ENCODE results near the gene NPTX2. TPM values are rescaled to one million over a fixed set of nuclear protein-coding genes. Genes with fewer than 3 reads are reported as not detected.
"Not testable (repeated sequence)": the region's sequence is repeated elsewhere in the genome, so short reads cannot be mapped to it uniquely, and the experiment has no call there.

NPTX2 gene, protein sequence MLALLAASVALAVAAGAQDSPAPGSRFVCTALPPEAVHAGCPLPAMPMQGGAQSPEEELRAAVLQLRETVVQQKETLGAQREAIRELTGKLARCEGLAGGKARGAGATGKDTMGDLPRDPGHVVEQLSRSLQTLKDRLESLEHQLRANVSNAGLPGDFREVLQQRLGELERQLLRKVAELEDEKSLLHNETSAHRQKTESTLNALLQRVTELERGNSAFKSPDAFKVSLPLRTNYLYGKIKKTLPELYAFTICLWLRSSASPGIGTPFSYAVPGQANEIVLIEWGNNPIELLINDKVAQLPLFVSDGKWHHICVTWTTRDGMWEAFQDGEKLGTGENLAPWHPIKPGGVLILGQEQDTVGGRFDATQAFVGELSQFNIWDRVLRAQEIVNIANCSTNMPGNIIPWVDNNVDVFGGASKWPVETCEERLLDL
- polyA plus RNA-seq (ENCODE audit: insufficient read length in 4 of 4) = 10 to 100 TPM in 1 of 4 donors, 1 to 10 TPM in 3; 2.3 to 10.2 (median 5.0) TPM

DNA sequence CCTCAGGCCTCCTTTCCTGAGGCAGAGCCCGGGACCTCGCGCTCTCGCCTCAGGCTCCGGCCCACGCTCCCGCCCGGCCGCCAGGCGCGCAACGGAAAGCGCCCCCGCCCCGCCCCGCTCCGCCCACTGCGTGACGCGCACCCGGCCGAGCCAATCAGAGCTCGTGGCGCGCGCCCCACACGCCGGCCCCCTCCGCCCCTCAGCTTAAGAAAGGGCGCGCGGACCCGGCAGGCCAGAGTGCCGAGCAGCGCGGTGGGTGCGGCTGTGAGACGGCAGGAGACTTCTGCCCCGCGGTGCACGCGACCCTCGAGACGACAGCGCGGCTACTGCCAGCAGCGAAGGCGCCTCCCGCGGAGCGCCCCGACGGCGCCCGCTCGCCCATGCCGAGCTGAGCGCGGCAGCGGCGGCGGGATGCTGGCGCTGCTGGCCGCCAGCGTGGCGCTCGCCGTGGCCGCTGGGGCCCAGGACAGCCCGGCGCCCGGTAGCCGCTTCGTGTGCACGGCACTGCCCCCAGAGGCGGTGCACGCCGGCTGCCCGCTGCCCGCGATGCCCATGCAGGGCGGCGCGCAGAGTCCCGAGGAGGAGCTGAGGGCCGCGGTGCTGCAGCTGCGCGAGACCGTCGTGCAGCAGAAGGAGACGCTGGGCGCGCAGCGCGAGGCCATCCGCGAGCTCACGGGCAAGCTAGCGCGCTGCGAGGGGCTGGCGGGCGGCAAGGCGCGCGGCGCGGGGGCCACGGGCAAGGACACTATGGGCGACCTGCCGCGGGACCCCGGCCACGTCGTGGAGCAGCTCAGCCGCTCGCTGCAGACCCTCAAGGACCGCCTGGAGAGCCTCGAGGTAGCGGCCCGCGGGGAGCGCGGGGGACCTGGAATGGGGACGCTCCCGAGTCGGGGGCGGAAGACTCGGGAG, at the start of gene NPTX2:
TSS of gene NPTX2 (plus strand) at position 235 of the 909 bp plus-strand sequence. CDS start at position 412, 177 bp downstream.
- DNase-seq (ENCODE audit: low read depth in 4 of 4, low spot score in 3 of 4) = no peak

DNA sequence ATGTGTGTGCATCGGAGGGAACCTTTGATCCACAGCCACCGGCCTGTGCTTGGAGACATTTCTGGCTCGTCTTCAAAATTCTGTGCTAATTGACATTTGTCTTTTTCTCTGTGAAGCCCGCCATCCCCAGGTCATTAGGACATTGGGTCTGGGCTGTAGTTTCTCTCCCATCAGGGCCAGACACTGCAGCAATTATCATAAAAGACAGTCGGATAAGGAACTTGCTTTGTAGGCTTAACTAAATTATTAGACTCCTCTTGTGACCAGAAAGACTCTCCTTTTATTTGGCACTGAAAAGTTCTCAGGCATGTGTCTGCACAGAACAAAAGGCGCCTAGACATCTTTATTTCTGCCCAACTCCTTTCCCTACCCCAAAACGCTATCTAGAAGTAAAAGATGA, 49.1 kb upstream of the NPTX2 start:
- no peak for DNase-seq (ENCODE audit: low read depth in 4 of 4, low spot score in 3 of 4)

DNA sequence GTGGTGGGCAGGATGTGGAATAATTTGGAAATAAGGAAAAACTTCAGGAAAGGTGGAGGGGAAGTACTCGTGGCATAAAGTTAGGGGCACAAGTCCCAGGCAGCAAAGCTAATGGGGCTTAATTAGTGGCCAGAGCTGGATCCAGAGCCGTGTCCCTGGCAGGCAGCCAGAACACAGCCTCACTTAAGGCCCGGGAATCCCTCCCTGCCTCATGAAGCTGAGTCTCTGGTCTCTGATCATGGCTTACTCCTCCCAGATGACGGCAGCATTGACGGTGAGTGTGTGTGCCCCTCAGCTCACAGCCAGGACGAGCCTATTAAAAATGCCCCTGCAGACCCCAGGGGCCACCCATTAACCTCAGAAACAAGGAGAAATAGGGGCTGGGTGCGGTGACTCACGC, 48.2 kb upstream of the NPTX2 start:
- DNase-seq (ENCODE audit: low read depth in 4 of 4, low spot score in 3 of 4) = no peak

DNA sequence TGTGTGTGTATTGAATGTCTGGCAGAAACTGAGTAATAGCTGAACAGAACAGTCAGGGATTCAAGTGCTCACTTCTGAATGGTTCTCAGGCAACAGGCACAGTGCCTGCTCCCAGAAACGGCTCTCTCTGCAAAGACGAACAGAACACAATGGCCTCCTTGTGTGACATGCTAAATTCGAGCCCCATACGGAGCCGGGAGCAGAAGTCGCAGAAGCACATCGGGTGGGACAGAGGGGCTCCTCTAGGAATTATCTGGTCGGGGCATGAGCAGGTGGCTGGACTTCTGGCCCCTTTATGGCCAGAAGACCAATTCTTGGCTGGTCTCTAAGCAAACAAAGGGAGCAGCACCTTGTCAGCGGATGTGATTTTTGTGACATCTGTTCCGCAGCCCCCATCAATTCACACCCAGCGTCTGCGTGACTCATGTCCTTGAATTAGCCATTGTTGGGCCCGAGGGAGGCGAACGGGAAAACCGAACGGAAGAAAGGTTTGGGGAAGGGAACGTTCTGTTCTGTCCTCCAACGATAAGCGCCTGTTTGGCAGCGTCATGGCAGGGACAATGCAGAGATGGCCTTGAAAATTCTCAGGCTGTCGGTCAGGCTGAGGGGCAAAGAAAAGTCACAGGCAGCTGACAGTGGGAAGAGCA, 47.3 kb upstream of the NPTX2 start:
- no peak for DNase-seq (ENCODE audit: low read depth in 4 of 4, low spot score in 3 of 4)

DNA sequence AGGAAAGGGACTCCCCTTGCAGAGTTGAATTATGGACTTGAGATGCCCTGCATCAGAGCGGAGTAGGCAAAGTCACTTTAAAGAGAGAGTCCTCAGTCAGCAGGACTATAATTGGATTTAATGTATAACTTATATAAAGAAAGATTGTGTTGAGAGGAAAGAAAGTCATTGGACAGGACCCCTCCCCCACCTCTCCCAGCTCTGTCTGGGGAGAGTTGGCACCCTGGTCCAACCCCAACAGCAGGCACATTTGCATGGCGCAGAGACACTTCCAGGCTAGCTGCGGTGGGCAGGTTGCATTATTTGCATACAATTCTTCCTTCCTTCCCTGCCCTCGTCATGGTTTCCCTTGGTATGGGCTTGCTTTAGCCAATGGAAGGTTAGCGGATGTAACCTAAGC, 46.1 kb upstream of the NPTX2 start:
- DNase-seq (ENCODE audit: low read depth in 4 of 4, low spot score in 3 of 4) = no peak

DNA sequence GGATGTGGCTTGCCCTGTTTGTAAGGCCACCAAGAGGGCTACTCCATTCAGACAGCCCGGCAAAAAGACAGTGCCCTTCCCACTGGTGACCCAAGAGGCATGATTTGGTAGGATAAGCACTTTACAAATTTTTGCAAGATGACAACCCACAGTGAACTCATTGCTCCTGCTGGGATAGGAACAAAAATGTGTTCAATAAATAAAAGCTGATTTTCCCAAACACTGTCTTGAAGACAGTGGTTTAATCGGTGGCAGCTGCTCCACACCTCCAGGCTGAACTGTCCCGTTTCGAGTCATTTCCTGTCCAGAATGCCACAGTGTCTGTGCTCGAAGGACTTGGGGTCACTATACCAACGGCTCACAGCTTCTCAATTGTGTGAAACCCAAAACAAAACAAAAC, 45.1 kb upstream of the NPTX2 start:
- no peak for DNase-seq (ENCODE audit: low read depth in 4 of 4, low spot score in 3 of 4)

DNA sequence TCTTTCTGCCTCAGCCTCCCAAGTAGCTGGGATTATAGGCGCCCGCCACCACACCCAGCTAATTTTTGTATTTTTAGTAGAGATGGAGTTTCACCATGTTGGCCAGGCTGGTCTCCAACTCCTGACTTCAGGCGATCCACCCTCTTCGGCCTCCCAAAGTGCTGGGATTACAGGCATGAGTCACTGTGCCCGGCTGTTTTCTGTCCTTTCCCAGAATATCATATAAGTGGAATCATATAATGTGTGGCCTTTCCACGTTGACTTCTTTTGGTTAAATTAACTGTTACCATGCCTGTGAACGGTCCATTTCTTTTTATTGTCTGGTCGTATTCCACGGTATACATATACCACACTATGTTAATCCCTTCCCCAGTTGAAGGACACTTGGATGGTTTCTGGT, 44.4 kb upstream of the NPTX2 start:
- DNase-seq (ENCODE audit: low read depth in 4 of 4, low spot score in 3 of 4) = not testable (repeated sequence)

DNA sequence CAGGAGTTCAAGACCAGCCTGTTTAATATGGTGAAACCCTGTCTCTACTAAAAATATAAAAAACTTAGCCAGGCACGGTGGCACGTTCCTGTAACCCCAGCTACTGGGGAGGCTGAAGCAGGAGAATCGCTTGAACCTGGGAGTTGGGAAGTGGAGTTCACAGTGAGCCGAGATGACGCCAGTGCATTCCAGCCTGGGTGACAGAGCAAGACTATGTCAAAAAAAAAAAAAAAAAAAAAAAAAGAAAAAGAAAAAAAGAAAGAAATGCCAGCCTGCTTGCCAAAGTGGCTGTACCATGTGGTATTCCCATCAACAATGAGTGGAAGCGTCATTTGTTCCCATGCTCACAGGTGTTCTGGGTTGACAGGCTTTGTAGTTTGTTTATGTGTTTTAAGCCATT, 43.3 kb upstream of the NPTX2 start:
- DNase-seq (ENCODE audit: low read depth in 4 of 4, low spot score in 3 of 4) = no peak

DNA sequence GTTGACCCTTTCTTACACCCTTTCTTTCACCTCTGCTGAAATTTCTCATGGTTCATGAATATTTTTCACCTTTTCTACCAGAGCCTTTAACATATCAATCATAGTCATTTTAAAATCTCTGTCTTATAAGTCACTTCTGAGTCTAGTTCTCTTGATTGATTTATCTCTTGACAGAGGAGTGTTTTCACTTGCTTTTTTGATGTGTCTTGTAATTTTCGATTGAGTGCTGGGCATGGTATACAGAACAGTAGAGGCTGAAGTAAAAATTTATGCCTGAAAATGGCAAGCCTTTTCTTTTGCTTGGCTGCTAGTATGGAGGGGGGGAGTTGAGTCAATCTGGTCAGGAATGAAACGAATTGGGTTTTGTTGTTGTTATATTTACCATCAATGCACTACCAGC, 41.2 kb upstream of the NPTX2 start:
- DNase-seq (ENCODE audit: low read depth in 4 of 4, low spot score in 3 of 4) = no peak

DNA sequence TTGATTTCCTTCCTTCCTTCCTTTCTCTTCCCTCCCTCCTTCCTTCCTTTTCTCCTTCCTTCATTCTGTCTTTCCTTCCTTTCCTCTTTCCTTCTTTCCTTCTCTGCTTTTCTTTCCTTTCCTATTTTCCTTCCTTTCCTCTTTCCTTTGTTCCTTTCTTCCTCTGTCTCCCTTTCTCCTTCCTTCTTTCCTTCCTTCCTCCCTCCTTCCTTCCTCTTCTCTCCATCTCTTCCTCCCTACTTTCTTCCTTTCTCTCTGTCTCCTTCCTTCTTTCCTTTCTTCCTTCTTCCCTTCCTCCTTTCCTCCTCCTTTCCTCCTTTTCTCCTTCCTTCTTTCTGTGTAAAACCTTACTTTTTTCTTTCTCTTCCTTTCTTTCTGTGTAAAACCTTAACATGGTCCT, 32.3 kb upstream of the NPTX2 start:
- no peak for DNase-seq (ENCODE audit: low read depth in 4 of 4, low spot score in 3 of 4)

DNA sequence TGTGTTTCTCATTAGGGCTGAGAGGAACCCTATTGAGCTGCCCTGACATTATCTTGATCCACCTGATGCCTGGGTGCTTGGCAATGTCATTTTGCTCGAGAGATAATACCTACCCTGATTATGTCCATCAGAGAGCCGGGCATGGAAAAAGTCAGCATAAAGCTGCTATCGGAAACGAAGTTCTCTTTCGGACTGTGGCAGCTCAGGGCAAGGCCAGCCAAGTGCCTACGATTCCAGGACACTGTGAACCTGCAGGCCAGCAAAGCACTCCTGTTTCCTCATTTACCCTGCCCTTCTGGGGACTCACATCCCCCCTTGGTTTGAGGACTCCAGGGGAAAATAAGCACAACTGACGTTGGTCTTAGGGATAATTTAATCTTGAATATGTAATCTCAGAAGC, 25.2 kb upstream of the NPTX2 start:
- no peak for DNase-seq (ENCODE audit: low read depth in 4 of 4, low spot score in 3 of 4)

DNA sequence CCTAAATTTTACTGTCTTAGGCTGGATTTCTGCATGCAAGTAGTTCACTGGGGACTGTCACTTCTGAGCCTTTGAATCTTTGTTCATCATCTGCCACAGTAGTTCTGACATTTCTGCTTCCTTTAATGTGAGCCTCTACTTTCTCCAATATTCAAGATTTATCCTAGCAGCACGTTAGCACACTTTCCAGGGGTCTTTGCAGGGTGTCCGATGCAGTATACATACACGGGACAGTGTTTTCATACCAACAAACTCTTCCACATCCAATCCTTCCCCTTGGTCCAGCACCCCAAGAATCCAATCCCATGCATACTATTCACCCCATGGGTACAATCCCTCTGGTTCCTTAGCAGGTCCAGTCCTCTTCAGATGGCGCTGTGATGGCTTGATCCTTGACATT, 22.7 kb upstream of the NPTX2 start:
- DNase-seq (ENCODE audit: low read depth in 4 of 4, low spot score in 3 of 4) = no peak

DNA sequence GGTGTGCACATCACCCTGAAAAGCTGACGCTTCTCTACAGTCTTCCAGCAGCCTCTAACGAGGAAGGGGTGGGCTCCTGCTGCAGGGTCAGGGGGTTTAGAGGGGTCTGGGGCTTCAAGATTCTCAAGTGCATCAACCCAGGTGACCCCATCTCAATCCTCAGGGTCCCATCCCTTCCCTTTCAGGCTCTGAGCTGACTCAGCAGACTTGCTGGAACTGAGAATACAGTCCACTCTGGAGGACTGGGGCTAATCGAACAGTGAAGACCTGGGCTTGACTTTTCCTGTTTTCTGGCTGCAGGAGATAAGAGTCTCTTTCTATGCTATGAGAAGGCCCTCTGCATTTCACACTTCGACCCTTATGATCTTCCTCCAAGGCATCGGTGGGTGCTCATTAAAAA, 22.3 kb upstream of the NPTX2 start:
- DNase-seq (ENCODE audit: low read depth in 4 of 4, low spot score in 3 of 4) = no peak

DNA sequence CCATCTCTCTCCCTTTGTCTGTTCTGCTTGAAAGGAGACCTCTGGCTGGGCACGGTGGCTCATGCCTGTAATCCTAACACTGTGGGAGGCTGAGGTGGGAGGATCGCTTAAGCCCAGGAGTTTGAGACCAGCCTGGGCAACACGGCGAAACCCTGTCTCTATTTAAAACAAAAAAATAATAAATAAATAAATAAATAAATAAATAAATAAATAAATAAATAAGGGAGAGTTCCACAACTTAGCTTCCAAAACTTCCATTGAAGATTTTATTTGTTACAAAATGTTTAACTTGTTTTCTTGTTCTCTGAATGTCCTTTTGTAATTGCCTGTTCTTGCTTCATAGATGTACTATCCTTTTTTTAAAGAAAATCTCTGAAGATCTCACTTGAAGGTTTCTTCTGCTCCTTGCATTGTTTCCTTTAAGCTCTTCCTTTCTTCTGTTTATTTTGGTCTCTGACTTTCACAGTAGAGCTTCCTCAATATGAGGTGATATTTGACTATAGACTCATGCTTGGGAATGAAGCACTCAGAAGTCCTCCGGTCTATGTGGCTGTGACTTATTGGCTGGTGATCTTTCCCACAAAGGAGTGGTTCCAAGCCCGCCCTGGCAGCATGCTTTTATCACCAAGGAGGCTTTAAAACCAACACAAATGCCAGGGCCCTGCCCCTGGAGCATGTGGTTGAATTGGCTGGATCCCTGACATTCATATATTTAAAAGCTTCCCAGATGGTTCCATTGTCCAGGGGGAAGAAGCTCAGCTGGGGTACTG, 18.1 kb upstream of the NPTX2 start:
- no peak for DNase-seq (ENCODE audit: low read depth in 4 of 4, low spot score in 3 of 4)

DNA sequence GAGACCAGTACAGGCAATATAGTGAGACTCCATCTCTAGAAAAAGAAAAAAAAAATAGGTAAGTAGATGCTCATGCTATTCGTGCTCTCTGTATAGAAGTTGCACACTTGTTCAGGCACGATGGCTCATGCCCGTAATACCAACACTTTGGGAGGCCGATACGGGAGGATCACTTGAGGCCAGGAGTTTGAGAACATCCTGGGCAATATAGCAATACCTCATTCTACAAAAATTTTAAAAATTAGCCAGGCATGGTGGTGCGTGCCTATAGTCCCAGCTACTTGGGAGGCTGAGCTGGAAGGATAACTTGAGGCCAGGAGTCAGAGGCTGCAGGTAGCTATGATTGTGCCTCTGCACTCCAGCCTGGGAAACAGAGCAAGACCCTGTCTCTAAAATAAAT, 17.2 kb upstream of the NPTX2 start:
- DNase-seq (ENCODE audit: low read depth in 4 of 4, low spot score in 3 of 4) = no peak

DNA sequence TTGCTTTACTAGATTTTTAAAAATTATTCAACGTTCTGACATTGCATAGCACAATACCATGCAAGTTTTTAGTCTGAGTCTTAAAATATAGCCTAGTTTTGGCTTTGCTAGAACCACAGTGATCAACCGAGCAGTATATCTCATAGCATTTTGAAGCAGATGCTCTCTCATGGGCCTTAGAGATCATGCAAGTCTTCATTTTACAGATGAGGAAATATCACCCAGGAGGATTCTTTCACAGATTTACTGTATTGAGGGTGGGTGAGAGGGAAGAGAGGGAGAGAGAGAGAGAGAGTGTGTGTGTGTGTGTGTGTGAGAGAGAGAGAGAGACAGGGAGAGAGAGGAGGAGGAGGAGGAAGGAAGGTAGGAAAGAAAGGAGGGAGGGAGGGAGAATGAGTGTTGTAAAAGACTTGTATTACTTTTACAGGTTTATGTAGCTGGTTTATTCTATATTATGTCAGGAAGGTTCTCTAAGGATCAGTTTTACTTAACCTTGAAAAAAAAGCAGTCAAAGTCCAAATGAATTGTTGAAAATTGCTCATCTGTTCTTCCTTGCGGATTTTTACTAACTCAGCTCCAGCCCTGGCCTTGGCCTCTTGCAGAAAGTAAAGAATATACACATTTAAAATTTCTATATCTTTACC, 14.2 kb upstream of the NPTX2 start:
- DNase-seq (ENCODE audit: low read depth in 4 of 4, low spot score in 3 of 4) = no peak

DNA sequence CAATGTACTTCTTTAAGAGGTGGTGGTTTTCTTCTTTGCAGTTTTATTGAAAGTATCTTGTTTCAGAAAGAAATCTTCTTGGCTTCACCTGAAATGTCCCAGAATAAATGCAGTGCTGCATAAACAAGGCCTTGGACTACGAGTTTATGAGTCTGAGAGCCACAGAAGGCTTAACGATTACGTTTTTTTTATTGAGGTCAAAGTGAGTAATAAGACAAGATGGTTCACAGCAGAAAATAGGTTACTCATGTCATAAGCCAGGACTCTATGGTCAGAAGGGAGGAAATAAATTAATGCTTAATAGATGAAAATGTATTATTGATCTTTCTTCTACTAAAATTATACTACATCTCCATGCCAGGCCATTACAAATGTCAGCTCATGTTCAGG, 13.7 kb upstream of the NPTX2 start:
- DNase-seq (ENCODE audit: low read depth in 4 of 4, low spot score in 3 of 4) = no peak

DNA sequence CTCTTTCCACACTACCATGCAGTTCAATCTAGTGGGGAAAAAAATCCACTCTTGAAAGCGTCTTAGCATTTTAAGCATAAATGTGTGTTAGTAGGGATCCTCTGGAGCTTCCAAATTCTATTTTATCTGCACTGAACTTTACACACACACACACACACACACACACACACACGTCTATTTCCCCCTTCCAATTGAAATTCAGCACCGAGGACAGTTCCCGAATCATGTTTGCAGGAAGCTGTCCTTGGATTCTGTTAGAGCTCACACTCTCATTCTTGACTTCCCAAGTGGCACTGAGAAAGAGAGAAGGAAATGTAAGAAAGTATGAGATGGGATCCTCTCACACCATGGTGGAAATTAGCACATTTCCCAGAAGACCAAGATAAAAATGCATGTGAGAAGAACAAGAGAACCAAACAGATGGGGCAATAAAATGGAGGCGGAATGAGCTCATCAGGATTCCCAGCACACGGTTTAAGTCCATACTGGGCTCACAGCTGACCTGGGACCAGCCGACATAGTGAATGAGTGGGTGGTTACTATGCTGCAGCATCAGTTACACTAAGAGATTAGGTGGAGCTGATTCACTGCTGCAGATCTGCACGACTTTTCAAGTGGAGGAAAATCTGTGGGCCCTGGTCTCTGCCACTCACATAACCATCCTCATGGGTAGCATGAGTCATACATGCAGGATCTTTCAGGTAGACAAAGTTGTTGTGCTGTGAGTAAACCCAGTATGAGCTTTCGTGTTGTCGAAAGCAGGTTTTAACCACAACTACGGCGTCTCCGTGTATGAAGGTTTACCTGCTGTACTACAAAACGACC, 3.3 kb upstream of the NPTX2 start:
- DNase-seq (ENCODE audit: low read depth in 4 of 4, low spot score in 3 of 4) = peak; percentile 31 to 68 (median 58)
